ENCODE data around the gene SEPHS1.

- TF ChIP-seq POLR2AphosphoS5 (IDR thresholded peaks at IDR 0.05; ENCODE audit: low read depth, low read length), result no peak
- no peak for TF ChIP-seq REST (IDR thresholded peaks at IDR 0.05; ENCODE audit: insufficient read depth in 1 of 2, low read depth in 2 of 2, low read length in 2 of 2)
- no peak for TF ChIP-seq TAF1 (IDR thresholded peaks at IDR 0.05; ENCODE audit: borderline replicate concordance, insufficient read depth, low read length)
- TF ChIP-seq FOXP2 (optimal IDR thresholded peaks at IDR 0.05; ENCODE audit: borderline replicate concordance, extremely low read depth, extremely low read length, insufficient read depth), result no peak
- no peak for TF ChIP-seq SIN3A (IDR thresholded peaks at IDR 0.05; ENCODE audit: borderline replicate concordance, insufficient read depth, low read length)
Observed at GRCh38 chr10:13291821-13292773, 56.0 kb downstream of the SEPHS1 start.
